GM21526 (cell line): ENCODE data around the gene CCT5.
A peak's percentile ranks its signal among the peaks of the same experiment; 100 is the strongest.

ENCODE experiments used
- ATAC-seq: cut with Tn5 transposase; IDR thresholded peaks from one replicate; pipeline ENCODE4 v1.9.1; 2021; ENCODE audit warnings: moderate library complexity; ENCODE audit not compliant: unreplicated experiment, low FRiP score

CCT5 gene

GRCh38 chr5:10297646-10298204 lies 47.6 kb downstream of the CCT5 start:
- no peak for ATAC-seq

GRCh38 chr5:10300246-10300645 lies 50.2 kb downstream of the CCT5 start:
- no peak for ATAC-seq

GRCh38 chr5:10301266-10301665 lies 51.2 kb downstream of the CCT5 start:
- ATAC-seq, result no peak

GRCh38 chr5:10301842-10302610 lies 51.9 kb downstream of the CCT5 start:
- no peak for ATAC-seq

- no peak for ATAC-seq
These were observed 53.1 kb downstream of the CCT5 start for GRCh38 chr5:10303201-10303600.

GRCh38 chr5:10303699-10304170 lies 53.7 kb downstream of the CCT5 start:
- no peak for ATAC-seq

GRCh38 chr5:10304932-10305331 lies 54.9 kb downstream of the CCT5 start:
- ATAC-seq, result no peak

GRCh38 chr5:10306114-10306513 lies 56.0 kb downstream of the CCT5 start:
- no peak for ATAC-seq

GRCh38 chr5:10306806-10307205 lies 56.7 kb downstream of the CCT5 start:
- no peak for ATAC-seq

GRCh38 chr5:10307206-10308148 lies 57.4 kb downstream of the CCT5 start, which contains the start of gene CMBL:
Gene CMBL, minus strand, starts transcription at chr5:10307902. Its CDS starts 17,140 bp downstream, at chr5:10290762.
- peak; percentile 84 for ATAC-seq

- no peak for ATAC-seq
These were observed 58.8 kb downstream of the CCT5 start for GRCh38 chr5:10308844-10309243.

GRCh38 chr5:10310066-10310779 lies 60.1 kb downstream of the CCT5 start:
- no peak for ATAC-seq

- peak; percentile 68 for ATAC-seq
These were observed 60.9 kb downstream of the CCT5 start for GRCh38 chr5:10310835-10311570.

- ATAC-seq, result no peak
These were observed 61.7 kb downstream of the CCT5 start for GRCh38 chr5:10311595-10312425.

- ATAC-seq, result no peak
These were observed 65.1 kb downstream of the CCT5 start for GRCh38 chr5:10315201-10315600.
